HEK293 (cell line): Measurements from ENCODE around the gene XRN2.

ENCODE experiments used
- ZNF274 ChIP-seq, 2 experiments: fragments of 200-500 bp in 1 of 2; fragments of 450-650 bp in 1 of 2; sonication (Bioruptor generic) in 1 of 2; formaldehyde crosslinking in 1 of 2; IDR thresholded peaks; 2 replicates each; pipeline versions ENCODE4 v1.5.1 to v1.6.1; 2014 to 2016; ENCODE audit warnings: borderline replicate concordance in 1 of 2, inconsistent platforms in 1 of 2, low read length in 1 of 2, missing biosample characterization in 1 of 2, missing genetic modification characterization in 1 of 2
- TF ChIP-seq, protein P1 (sequence below): fragments of 450-650 bp; formaldehyde crosslinking; IDR thresholded peaks from 2 replicates; pipeline ENCODE4 v1.5.1; 2016; ENCODE audit warnings: missing biosample characterization, missing genetic modification characterization, borderline replicate concordance

GRCh38 chr20:21344206-21344900, 41.2 kb downstream of the XRN2 start:
- TF ChIP-seq, protein P1, sequence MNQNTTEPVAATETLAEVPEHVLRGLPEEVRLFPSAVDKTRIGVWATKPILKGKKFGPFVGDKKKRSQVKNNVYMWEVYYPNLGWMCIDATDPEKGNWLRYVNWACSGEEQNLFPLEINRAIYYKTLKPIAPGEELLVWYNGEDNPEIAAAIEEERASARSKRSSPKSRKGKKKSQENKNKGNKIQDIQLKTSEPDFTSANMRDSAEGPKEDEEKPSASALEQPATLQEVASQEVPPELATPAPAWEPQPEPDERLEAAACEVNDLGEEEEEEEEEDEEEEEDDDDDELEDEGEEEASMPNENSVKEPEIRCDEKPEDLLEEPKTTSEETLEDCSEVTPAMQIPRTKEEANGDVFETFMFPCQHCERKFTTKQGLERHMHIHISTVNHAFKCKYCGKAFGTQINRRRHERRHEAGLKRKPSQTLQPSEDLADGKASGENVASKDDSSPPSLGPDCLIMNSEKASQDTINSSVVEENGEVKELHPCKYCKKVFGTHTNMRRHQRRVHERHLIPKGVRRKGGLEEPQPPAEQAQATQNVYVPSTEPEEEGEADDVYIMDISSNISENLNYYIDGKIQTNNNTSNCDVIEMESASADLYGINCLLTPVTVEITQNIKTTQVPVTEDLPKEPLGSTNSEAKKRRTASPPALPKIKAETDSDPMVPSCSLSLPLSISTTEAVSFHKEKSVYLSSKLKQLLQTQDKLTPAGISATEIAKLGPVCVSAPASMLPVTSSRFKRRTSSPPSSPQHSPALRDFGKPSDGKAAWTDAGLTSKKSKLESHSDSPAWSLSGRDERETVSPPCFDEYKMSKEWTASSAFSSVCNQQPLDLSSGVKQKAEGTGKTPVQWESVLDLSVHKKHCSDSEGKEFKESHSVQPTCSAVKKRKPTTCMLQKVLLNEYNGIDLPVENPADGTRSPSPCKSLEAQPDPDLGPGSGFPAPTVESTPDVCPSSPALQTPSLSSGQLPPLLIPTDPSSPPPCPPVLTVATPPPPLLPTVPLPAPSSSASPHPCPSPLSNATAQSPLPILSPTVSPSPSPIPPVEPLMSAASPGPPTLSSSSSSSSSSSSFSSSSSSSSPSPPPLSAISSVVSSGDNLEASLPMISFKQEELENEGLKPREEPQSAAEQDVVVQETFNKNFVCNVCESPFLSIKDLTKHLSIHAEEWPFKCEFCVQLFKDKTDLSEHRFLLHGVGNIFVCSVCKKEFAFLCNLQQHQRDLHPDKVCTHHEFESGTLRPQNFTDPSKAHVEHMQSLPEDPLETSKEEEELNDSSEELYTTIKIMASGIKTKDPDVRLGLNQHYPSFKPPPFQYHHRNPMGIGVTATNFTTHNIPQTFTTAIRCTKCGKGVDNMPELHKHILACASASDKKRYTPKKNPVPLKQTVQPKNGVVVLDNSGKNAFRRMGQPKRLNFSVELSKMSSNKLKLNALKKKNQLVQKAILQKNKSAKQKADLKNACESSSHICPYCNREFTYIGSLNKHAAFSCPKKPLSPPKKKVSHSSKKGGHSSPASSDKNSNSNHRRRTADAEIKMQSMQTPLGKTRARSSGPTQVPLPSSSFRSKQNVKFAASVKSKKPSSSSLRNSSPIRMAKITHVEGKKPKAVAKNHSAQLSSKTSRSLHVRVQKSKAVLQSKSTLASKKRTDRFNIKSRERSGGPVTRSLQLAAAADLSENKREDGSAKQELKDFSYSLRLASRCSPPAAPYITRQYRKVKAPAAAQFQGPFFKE (tag by site-specific recombination) = no peak
- TF ChIP-seq ZNF274 (IDR thresholded peaks at IDR 0.05; ENCODE audit: low read length) (no peak), ZNF274 (tag by site-specific recombination; IDR thresholded peaks at IDR 0.05; ENCODE audit: borderline replicate concordance) (no peak)
